CD4-positive, alpha-beta memory T cell (primary cell): Measurements from ENCODE around the gene FAM229A. TPM values are rescaled to one million over a fixed set of nuclear protein-coding genes. Genes with fewer than 3 reads are reported as not detected.
A peak's percentile ranks its signal among the peaks of the same experiment; 100 is the strongest.

Source experiments
- CTCF ChIA-PET: fragments of 350-600 bp; sonication (Branson Sonifier 250); formaldehyde crosslinking; loops from one replicate; lab custom pipeline; 2021; ENCODE audit warnings: inconsistent platforms; ENCODE audit not compliant: partially characterized antibody; lab: Charles Lee
- POLR2A ChIA-PET: fragments of 350-600 bp; sonication (Branson Sonifier 250); formaldehyde crosslinking; loops from one replicate; lab custom pipeline; 2021; ENCODE audit not compliant: partially characterized antibody; lab: Charles Lee
- DNase-seq, 5 donors: peaks; one replicate each; pipeline versions ENCODE4 v3.0.0 to v3.0.0-alpha.2; 2020 to 2022; ENCODE audit warnings: mixed read lengths in 1 of 5
- H3K27ac ChIP-seq: one replicate; pipeline ENCODE4 v1.7.0; 2013; ENCODE audit warnings: low read depth, low read length
- H3K27me3 ChIP-seq: 2 replicates; pipeline ENCODE4 v1.7.0; 2013; ENCODE audit warnings: mild to moderate bottlenecking, low read length, moderate library complexity; ENCODE audit not compliant: insufficient read depth
- H3K36me3 ChIP-seq: 2 replicates; pipeline ENCODE4 v1.7.0; 2013; ENCODE audit warnings: mild to moderate bottlenecking, low read length, moderate library complexity; ENCODE audit not compliant: insufficient read depth
- H3K4me1 ChIP-seq: 2 replicates; pipeline ENCODE4 v1.7.0; 2013; ENCODE audit warnings: mild to moderate bottlenecking, low read length, moderate library complexity; ENCODE audit not compliant: insufficient read depth
- H3K4me3 ChIP-seq, 2 donors: one replicate each; pipeline ENCODE4 v1.7.0; 2013; ENCODE audit warnings: low read length in 2 of 2, mild to moderate bottlenecking in 1 of 2
- H3K9me3 ChIP-seq, 2 donors: one replicate each; pipeline ENCODE4 v1.7.0; 2013; ENCODE audit warnings: low read length in 2 of 2, control low read depth in 1 of 2; ENCODE audit not compliant: control insufficient read depth in 1 of 2
- H3K27ac Mint-ChIP-seq, 7 donors: one replicate each; pipeline ENCODE4 v1.8.0; 2020 to 2021; ENCODE audit warnings: mixed read lengths in 7 of 7, mild to moderate bottlenecking in 6 of 7, inconsistent platforms in 3 of 7, moderate library complexity in 3 of 7
- H3K27me3 Mint-ChIP-seq, 2 donors: one replicate each; pipeline ENCODE4 v1.8.0; 2020 to 2021; ENCODE audit warnings: mixed read lengths in 2 of 2
- H3K36me3 Mint-ChIP-seq, 2 donors: one replicate each; pipeline ENCODE4 v1.8.0; 2020 to 2021; ENCODE audit warnings: mixed read lengths in 2 of 2, inconsistent platforms in 1 of 2, mild to moderate bottlenecking in 1 of 2
- H3K4me1 Mint-ChIP-seq, 4 donors: one replicate each; pipeline ENCODE4 v1.8.0; 2020 to 2021; ENCODE audit warnings: mixed read lengths in 4 of 4, mild to moderate bottlenecking in 1 of 4
- H3K4me3 Mint-ChIP-seq, 8 donors: one replicate each; pipeline ENCODE4 v1.8.0; 2020 to 2021; ENCODE audit warnings: mixed read lengths in 8 of 8, mild to moderate bottlenecking in 7 of 8, moderate library complexity in 6 of 8, inconsistent platforms in 3 of 8
- H3K9me3 Mint-ChIP-seq, 8 donors: one replicate each; pipeline ENCODE4 v1.8.0; 2020 to 2021; ENCODE audit warnings: mixed read lengths in 8 of 8, mild to moderate bottlenecking in 5 of 8, inconsistent platforms in 3 of 8, moderate library complexity in 1 of 8
- intact Hi-C: fragments of 100-400 bp; cut with micrococcal nuclease; formaldehyde crosslinking; loops from one replicate; pipeline ENCODE4 v1.15.1; 2023
- polyA plus RNA-seq, 2 donors: library from polyadenylated mRNA; unstranded; fragments of 300-500 nt; fragmentation: Illumina TruSeq; gene quantifications; one replicate each; pipeline ENCODE4 v1.2.3, GENCODE V29; 2021
- total RNA-seq, 2 experiments: library from RNA; stranded (reverse); gene quantifications; one replicate each; pipeline ENCODE4 v1.2.3, GENCODE V29; 2021

The FAM229A gene
- total and polyA plus RNA-seq, 4 experiments from 2014 or later, result 0.39 to 34.6 (median 32.2) TPM; not detected in 1

DNA sequence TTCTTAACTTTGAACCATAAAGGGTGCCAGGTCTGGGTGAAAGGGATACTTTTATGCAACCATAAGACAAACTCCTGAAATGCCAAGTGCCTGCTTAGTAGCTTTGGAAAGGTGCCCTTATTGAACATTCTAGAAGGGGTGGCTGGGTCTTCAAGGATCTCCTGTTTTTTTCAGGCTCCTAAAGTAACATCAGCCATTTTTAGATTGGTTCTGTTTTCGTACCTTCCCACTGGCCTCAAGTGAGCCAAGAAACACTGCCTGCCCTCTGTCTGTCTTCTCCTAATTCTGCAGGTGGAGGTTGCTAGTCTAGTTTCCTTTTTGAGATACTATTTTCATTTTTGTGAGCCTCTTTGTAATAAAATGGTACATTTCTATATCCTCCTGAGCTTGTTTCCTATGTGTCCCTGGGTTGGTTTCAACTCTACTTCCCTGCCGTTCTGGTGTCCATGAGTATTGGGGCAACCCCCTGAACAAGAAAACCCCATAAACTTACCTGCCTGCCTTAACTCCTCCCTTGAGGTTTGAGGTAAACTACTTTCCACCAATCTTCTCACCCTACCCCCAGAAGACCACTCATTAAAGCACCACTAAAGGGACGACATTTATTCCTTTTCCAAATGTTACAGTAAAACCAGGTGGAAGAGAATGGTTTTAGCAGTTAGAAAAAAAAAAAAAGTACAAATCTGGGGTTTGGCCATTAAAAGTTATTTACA, 28.9 kb downstream of the FAM229A start:
- CTCF ChIA-PET, result interaction anchor here (0.6 to 4.3 kb wide), 8 partner anchors 10 to 117 kb away, joined by 3 to 14 read pairs (median 3); no protein-coding TSS in a partner anchor
- Histone ChIP-seq H3K4me3 (no peak overlapping the region), H3K27ac (no peak overlapping the region), H3K36me3 (peaks cover 39% of the 10 kb centered on the region), H3K9me3 (no peaks in the 10 kb centered on the region), H3K27me3 (no peaks in the 10 kb centered on the region), H3K4me1 (peaks cover 40% of the 10 kb centered on the region)
- peak overlapping the region in 5 of 8 donors; percentile 44 to 85 (median 77) for H3K4me3 Mint-ChIP-seq
- intact Hi-C loops, result no loop called here
- no peak for DNase-seq
- POLR2A ChIA-PET, result interaction anchor here (1.0 to 8.5 kb wide), 9 partner anchors 11 to 132 kb away, joined by 3 to 173 read pairs (median 7); partner anchors contain the start of genes CCDC28B and HDAC1
- H3K27me3 Mint-ChIP-seq, result no peaks in the 10 kb centered on the region
- H3K4me1 Mint-ChIP-seq, result peaks cover 26 to 43% (median 32%) of the 10 kb centered on the region in 4 donors
- H3K27ac Mint-ChIP-seq, result peak overlapping the region; percentile 31 to 86 (median 74)
- H3K36me3 Mint-ChIP-seq, result peaks cover 37 to 53% of the 10 kb centered on the region in 2 donors
- H3K9me3 Mint-ChIP-seq, result peaks cover 0 to 3% (median 0%) of the 10 kb centered on the region in 8 donors

DNA sequence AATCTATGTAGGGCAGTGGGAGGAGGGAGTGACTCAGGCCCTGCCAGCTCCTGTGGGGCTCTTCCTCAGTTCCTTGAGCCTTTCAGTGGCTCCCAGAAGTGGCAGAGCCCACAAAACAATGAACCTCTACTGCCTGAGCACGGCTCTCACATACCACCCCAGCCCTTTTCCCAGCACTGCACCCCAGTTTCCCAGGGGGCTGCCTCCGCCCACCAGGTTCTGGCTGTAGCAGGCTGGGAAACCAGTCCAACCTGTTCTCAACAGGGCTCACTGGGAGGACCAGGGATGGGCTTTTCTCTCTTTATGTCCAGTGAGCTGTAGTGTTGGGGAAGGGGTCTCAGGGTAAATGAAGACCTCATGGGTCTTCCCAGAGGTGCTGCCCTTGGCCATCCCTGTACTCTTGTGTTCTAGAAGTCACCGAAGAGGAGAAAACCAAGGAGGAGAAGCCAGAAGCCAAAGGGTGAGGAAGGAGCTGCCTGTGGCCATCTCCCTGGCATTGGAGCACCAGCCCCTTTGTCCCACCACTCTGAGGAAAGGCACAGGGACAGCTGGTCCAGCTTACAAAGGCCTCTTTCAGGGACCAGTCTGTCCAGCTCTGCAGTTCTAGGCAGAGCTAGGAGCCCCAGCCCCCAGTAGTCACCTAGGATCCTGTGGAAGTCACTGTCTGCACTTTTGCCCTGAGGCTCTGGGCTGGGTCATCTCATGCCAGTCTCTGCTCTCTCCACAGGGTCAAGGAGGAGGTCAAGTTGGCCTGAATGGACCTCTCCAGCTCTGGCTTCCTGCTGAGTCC, 29.8 kb downstream of the FAM229A start:
- Mint-ChIP-seq H3K4me3 (no peak overlapping the region), H3K36me3 (peaks cover 41 to 62% of the 10 kb centered on the region in 2 donors), H3K27me3 (no peaks in the 10 kb centered on the region), H3K27ac (peak overlapping the region in 2 of 7 donors; percentile 36 to 75), H3K9me3 (peaks cover 0 to 3% (median 0%) of the 10 kb centered on the region in 8 donors), H3K4me1 (peaks cover 20 to 35% (median 25%) of the 10 kb centered on the region in 4 donors)
- ChIA-PET POLR2A (interaction anchor here (0.9 to 8.5 kb wide), 10 partner anchors 10 to 132 kb away, joined by 3 to 173 read pairs (median 4); partner anchors contain the start of genes CCDC28B and HDAC1), CTCF (interaction anchor here (1.4 to 4.3 kb wide), 6 partner anchors 10 to 116 kb away, joined by 3 to 14 read pairs (median 8); no protein-coding TSS in a partner anchor)
- intact Hi-C loops, result no loop called here
- peaks cover 31% of the 10 kb centered on the region for H3K4me1 ChIP-seq
- H3K4me3 ChIP-seq, result no peak overlapping the region
- no peak overlapping the region for H3K27ac ChIP-seq
- no peaks in the 10 kb centered on the region for H3K27me3 ChIP-seq
- H3K36me3 ChIP-seq, result peaks cover 47% of the 10 kb centered on the region
- no peak for DNase-seq
- no peaks in the 10 kb centered on the region for H3K9me3 ChIP-seq

DNA sequence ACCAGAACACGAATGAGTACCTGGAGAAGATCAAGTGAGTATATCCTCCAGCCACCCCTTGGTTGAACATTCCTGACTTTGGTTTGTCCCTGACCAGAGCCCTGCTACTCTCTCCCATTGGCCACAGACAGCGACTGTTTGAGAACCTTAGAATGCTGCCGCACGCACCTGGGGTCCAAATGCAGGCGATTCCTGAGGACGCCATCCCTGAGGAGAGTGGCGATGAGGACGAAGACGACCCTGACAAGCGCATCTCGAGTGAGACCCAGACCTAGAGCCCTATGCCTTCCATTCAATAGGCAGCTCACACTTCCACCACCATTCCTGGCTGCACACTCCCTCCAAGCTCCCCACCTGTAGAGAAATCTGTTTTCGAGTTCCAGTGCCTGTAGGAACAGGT, 30.7 kb downstream of the FAM229A start:
- Mint-ChIP-seq H3K36me3 (peaks cover 47 to 67% of the 10 kb centered on the region in 2 donors), H3K4me1 (peaks cover 14 to 26% (median 17%) of the 10 kb centered on the region in 4 donors), H3K4me3 (no peak overlapping the region), H3K27me3 (no peaks in the 10 kb centered on the region), H3K27ac (peak overlapping the region in 4 of 7 donors; percentile 2 to 67 (median 54)), H3K9me3 (peaks cover 0 to 3% (median 0%) of the 10 kb centered on the region in 8 donors)
- Histone ChIP-seq H3K4me3 (no peak overlapping the region), H3K4me1 (peaks cover 21% of the 10 kb centered on the region), H3K27ac (no peak overlapping the region), H3K36me3 (peaks cover 55% of the 10 kb centered on the region), H3K9me3 (no peaks in the 10 kb centered on the region), H3K27me3 (no peaks in the 10 kb centered on the region)
- intact Hi-C loops, result no loop called here
- no peak for DNase-seq
- ChIA-PET CTCF (interaction anchor here (1.9 to 4.3 kb wide), 3 partner anchors 41 to 116 kb away, joined by 8 to 14 read pairs (median 9); no protein-coding TSS in a partner anchor), POLR2A (interaction anchor here (0.5 to 2.1 kb wide), 7 partner anchors 9 to 187 kb away, joined by 3 to 6 read pairs (median 4); no protein-coding TSS in a partner anchor)

DNA sequence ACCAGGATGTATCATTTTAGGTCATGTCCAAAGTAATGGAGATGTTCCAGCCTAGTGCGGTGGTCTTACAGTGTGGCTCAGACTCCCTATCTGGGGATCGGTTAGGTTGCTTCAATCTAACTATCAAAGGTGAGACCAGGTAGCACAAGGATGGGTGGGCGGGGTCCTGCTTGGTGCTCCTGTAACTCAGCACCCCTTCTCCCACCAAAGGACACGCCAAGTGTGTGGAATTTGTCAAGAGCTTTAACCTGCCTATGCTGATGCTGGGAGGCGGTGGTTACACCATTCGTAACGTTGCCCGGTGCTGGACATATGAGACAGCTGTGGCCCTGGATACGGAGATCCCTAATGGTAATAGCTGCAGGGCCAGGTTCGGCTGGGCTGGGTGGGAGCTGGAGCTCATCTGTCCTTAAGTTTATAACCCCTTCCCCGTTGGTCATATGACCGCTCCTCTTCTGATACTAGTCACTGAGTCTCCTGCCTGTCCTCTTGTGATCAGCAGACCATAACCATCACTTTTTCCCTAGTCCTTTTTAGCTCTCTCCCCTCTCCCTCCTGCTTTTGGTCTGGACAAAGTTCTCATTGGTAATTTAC, 31.6 kb downstream of the FAM229A start:
- Histone ChIP-seq H3K27ac (no peak overlapping the region), H3K27me3 (no peaks in the 10 kb centered on the region), H3K9me3 (no peaks in the 10 kb centered on the region), H3K4me3 (no peak overlapping the region), H3K4me1 (peaks cover 17% of the 10 kb centered on the region), H3K36me3 (peaks cover 59% of the 10 kb centered on the region)
- POLR2A ChIA-PET, result interaction anchor here (0.6 to 1.5 kb wide), 5 partner anchors 8 to 91 kb away, joined by 3 to 6 read pairs (median 5); no protein-coding TSS in a partner anchor
- no peaks in the 10 kb centered on the region for H3K27me3 Mint-ChIP-seq
- intact Hi-C loops, result no loop called here
- peak overlapping the region in 1 of 7 donors; percentile 67 for H3K27ac Mint-ChIP-seq
- peaks cover 47 to 70% of the 10 kb centered on the region in 2 donors for H3K36me3 Mint-ChIP-seq
- H3K9me3 Mint-ChIP-seq, result peaks cover 0 to 3% (median 0%) of the 10 kb centered on the region in 8 donors
- CTCF ChIA-PET, result interaction anchor here (0.6 to 4.3 kb wide), 5 partner anchors 42 to 115 kb away, joined by 3 to 14 read pairs (median 8); no protein-coding TSS in a partner anchor
- peaks cover 14 to 23% (median 17%) of the 10 kb centered on the region in 4 donors for H3K4me1 Mint-ChIP-seq
- H3K4me3 Mint-ChIP-seq, result no peak overlapping the region
- DNase-seq, result no peak

DNA sequence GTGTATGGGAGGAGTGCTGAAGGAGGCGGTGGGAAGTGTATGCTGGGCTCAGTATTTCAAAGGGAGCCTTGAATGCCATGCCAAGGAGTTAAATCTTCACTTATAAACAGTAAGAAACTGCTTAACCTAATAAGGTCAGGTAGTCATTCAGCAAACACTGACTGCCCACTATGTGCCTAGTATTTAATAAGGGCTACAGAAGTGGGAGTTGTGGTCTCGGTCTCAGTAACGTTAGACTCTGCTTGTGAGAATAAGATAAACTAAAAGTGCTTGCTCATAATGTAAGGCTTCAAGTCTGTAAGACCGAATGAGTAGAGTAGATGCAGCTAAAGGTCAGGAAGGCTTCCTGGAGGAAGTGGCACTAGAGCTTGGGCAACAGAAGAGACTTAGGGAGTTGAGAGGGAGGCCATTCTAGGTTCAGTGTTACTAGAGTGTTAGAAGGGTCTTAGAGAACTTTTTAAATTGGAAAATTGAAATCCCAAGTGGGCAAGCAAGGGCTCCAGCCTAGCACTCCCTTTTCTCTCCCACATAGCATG, 32.3 kb downstream of the FAM229A start:
- ChIA-PET POLR2A (interaction anchor here (0.9 to 1.5 kb wide), 3 partner anchors 8 to 24 kb away, joined by 3 to 6 read pairs (median 5); no protein-coding TSS in a partner anchor), CTCF (interaction anchor here (0.9 to 4.3 kb wide), 4 partner anchors 42 to 114 kb away, joined by 3 to 14 read pairs (median 8); no protein-coding TSS in a partner anchor)
- Histone ChIP-seq H3K9me3 (no peaks in the 10 kb centered on the region), H3K27ac (no peak overlapping the region), H3K27me3 (no peaks in the 10 kb centered on the region), H3K36me3 (peaks cover 65% of the 10 kb centered on the region), H3K4me1 (peaks cover 17% of the 10 kb centered on the region), H3K4me3 (no peak overlapping the region)
- no peaks in the 10 kb centered on the region for H3K27me3 Mint-ChIP-seq
- peak overlapping the region; percentile 38 to 93 (median 82) for H3K27ac Mint-ChIP-seq
- DNase-seq, result no peak
- no peak overlapping the region for H3K4me3 Mint-ChIP-seq
- intact Hi-C loops, result no loop called here
- H3K4me1 Mint-ChIP-seq, result peaks cover 15 to 27% (median 20%) of the 10 kb centered on the region in 4 donors
- peaks cover 0 to 2% (median 0%) of the 10 kb centered on the region in 8 donors for H3K9me3 Mint-ChIP-seq
- peaks cover 53 to 76% of the 10 kb centered on the region in 2 donors for H3K36me3 Mint-ChIP-seq

DNA sequence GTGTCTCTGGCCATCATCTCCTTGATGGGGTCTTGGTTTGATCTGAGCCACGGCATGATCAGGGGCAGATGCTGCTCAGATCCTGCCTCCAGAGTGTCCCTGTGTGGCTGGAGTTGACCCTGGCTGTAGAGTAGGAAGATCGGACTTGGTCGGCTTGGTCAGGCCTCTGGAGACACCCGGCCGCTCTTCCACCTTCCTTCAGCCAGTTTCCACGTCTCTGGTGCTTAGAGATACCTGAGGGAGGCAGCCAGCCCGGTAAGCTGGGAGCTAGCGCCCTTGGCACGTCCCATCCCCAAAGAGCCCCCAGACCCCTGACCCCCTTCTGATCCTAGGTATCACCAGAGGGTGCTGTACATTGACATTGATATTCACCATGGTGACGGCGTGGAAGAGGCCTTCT, 35.1 kb downstream of the FAM229A start:
- no peak for DNase-seq
- Histone ChIP-seq H3K9me3 (no peaks in the 10 kb centered on the region), H3K4me1 (peaks cover 29% of the 10 kb centered on the region), H3K27ac (no peak overlapping the region), H3K36me3 (peaks cover 63% of the 10 kb centered on the region), H3K4me3 (no peak overlapping the region), H3K27me3 (no peaks in the 10 kb centered on the region)
- Mint-ChIP-seq H3K27ac (peak overlapping the region in 1 of 7 donors; percentile 56), H3K4me1 (peaks cover 19 to 33% (median 25%) of the 10 kb centered on the region in 4 donors), H3K4me3 (no peak overlapping the region), H3K9me3 (no peaks in the 10 kb centered on the region), H3K36me3 (peaks cover 50 to 70% of the 10 kb centered on the region in 2 donors), H3K27me3 (no peaks in the 10 kb centered on the region)
- ChIA-PET CTCF (no interaction called here), POLR2A (interaction anchor here (1.0 kb wide), 1 partner anchor 9 kb away, joined by 3 read pairs; the partner anchor contains the start of gene MARCKSL1)
- intact Hi-C loops, result no loop called here
